Measurements from ENCODE around the gene PPFIA4.

DNA sequence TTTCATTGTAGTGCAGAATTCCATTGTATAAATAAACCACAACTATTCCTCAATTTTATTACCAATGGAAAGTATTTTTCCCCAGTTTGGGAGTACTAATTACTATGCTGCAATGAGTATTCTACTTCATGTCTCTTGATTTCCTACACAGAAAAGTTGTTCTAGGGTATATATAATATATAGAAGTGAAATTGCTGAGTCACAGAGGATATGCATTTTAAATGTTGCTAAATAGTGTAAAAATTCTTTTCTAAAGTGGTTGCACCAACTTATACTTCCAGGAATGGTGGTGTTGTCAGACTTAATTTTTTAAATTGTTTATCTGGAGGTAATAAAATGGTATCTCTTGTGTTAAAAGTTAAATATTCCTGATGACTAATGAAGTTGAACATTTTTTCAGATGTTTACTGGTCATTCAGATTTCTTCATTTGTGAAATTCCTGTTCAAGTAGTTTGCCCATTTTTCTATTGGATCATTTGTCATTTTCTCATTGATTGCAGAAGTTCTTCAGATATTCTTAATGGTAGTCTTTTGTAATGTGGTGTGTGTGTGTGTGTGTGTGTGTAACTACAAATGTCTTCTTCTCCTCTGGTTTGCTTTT is 78.6 kb downstream of the PPFIA4 start:
- TF ChIP-seq POLR2AphosphoS5 (IDR thresholded peaks at IDR 0.05) (no peak), POLR2A (IDR thresholded peaks at IDR 0.05) (no peak)
- TF ChIP-seq, protein P1, sequence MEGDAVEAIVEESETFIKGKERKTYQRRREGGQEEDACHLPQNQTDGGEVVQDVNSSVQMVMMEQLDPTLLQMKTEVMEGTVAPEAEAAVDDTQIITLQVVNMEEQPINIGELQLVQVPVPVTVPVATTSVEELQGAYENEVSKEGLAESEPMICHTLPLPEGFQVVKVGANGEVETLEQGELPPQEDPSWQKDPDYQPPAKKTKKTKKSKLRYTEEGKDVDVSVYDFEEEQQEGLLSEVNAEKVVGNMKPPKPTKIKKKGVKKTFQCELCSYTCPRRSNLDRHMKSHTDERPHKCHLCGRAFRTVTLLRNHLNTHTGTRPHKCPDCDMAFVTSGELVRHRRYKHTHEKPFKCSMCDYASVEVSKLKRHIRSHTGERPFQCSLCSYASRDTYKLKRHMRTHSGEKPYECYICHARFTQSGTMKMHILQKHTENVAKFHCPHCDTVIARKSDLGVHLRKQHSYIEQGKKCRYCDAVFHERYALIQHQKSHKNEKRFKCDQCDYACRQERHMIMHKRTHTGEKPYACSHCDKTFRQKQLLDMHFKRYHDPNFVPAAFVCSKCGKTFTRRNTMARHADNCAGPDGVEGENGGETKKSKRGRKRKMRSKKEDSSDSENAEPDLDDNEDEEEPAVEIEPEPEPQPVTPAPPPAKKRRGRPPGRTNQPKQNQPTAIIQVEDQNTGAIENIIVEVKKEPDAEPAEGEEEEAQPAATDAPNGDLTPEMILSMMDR (IDR thresholded peaks at IDR 0.05), result no peak
